Measurements from ENCODE around the gene HSPA8. TPM values are rescaled to one million over a fixed set of nuclear protein-coding genes. Genes with fewer than 3 reads are reported as not detected.

The HSPA8 gene
- total RNA-seq (2012; rRNA removed) = 4,053 and 4,346 TPM in 2 replicates
- 2,309 and 2,607 TPM in 2 replicates for polyA plus RNA-seq (2012; rRNA removed)
- polyA plus RNA-seq (2012; cell fraction: cytosol; rRNA removed) = 891 and 1,297 TPM in 2 replicates
- 378 and 1,026 TPM in 2 replicates for polyA plus RNA-seq (2012; cell fraction: nucleus; rRNA removed; ENCODE audit: low replicate concordance)
- Bru-seq, nascent RNA = percentile 99 among the genes with signal in this experiment
- percentile 100 among the genes with signal in this experiment for BruChase-seq, experiment 1, labeled RNA remaining after a 6-hour chase
- percentile 100 among the genes with signal in this experiment for BruChase-seq, experiment 2, labeled RNA remaining after a 2-hour chase
- long read RNA-seq, transcript HSPA8-201 (8 exons, 2,186 nt) = minor isoform, 22 of 2,211 reads
- long read RNA-seq, transcript HSPA8-222 (6 exons, 1,884 nt) = minor isoform, 12 of 2,211 reads
- long read RNA-seq, transcript HSPA8-224 (9 exons, 2,463 nt) = major isoform, 1,816 of 2,211 reads
- long read RNA-seq, transcript HSPA8-208 (3 exons, 740 nt) = minor isoform, 140 of 2,211 reads
- long read RNA-seq, partial matches to known transcripts = 60 of 2,211 reads
- long read RNA-seq, other reads (novel, unspliced or antisense) = 159 of 2,211 reads

DNA sequence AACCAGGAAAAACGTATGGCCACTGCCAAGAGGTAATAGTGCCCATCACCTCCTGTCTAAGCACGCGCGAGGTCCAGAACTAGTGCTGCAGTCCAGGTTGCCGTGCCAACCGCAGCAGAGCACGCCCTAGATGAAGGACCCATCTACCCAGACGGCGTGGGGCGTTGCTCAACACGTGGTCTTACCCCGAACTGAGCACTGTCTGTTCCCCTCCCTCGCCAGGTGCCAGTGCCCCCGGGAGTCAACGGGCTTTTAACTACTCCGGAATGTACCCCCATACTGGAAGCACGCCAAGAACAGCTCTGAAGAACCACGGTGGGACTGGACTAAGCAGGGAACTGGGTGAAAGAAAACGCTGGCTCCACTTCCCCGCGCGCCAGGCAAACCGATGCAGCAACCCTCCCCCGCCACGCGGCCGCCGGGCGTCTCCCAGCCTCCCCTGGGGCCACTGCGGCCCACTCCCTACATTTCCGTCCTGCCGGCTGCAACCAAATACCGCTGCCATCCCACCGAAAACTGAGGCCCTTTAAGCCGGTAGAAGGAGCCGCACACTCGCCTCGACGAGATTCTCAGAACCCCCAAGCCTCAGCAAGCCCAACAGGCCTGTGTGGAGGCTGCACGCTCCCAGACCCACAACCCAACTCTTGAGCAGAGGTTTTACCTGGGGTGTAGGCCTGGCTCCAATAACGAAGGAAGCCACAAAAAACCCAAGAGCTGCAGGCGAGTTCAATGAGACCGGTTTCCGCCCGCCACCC, at the start of gene HSPA8:
Gene HSPA8 (minus strand): TSS at position 734 of the 755 bp plus-strand sequence. CDS start 812 bp downstream, outside the sequence.
- Histone ChIP-seq H2AK9ac (replicated peaks; ENCODE audit: low read depth, low read length, poor library complexity) (peak within 1 kb of the TSS; percentile 100), H4K5ac (ENCODE audit: low read depth, low read length) (peak within 1 kb of the TSS; percentile 99), H3K4ac (ENCODE audit: low read depth, low read length) (peak within 1 kb of the TSS; percentile 100), H3K4me1 (ENCODE audit: control insufficient read depth, insufficient read depth, low read length) (peaks cover 5% of the 10 kb centered on the region), H4K91ac (ENCODE audit: insufficient read depth, low read depth, low read length) (peak within 1 kb of the TSS; percentile 100), H3K23ac (ENCODE audit: low read depth, low read length) (peak within 1 kb of the TSS; percentile 100), H3K18ac (ENCODE audit: low read depth, low read length) (peak within 1 kb of the TSS; percentile 91), H4K20me1 (ENCODE audit: insufficient read depth, low read length) (peaks cover 54% of the 10 kb centered on the region), H2BK120ac (ENCODE audit: low read depth, low read length) (peak within 1 kb of the TSS; percentile 92), H2AK5ac (ENCODE audit: low read depth, low read length) (peak within 1 kb of the TSS; percentile 97), H2BK20ac (ENCODE audit: low read depth, low read length) (peak within 1 kb of the TSS; percentile 66), H3K4me3 (ENCODE audit: insufficient read depth, low read depth, low read length) (peak within 1 kb of the TSS; percentile 86), H3K79me1 (ENCODE audit: low read depth in 1 of 2, low read length in 2 of 2) (peaks cover 28 to 62% of the 10 kb centered on the region in 2 experiments), H2AFZ (replicated peaks; ENCODE audit: low read length, poor library complexity) (peak within 1 kb of the TSS; percentile 98), H3K36me3 (ENCODE audit: control insufficient read depth, insufficient read depth, low read length) (peaks cover 39% of the 10 kb centered on the region), H4K8ac (ENCODE audit: low read depth in 2 of 2, low read length in 2 of 2) (peak within 1 kb of the TSS; percentile 96 to 100), H3K9me1 (ENCODE audit: insufficient read depth, low read length) (peaks cover 6% of the 10 kb centered on the region; the same call in 1 of the 2 replicates), H3K9me3 (ENCODE audit: control insufficient read depth, insufficient read depth, low read length) (no peaks in the 10 kb centered on the region), H3K9ac (ENCODE audit: low read depth, low read length) (peak within 1 kb of the TSS; percentile 99), H3K56ac (ENCODE audit: extremely low read depth, insufficient read depth, low read length) (peak within 1 kb of the TSS; percentile 100), H3K27me3 (ENCODE audit: control insufficient read depth, insufficient read depth, low read length) (no peaks in the 10 kb centered on the region), H3K4me2 (ENCODE audit: low read depth, low read length) (peak within 1 kb of the TSS; percentile 91), H2BK15ac (ENCODE audit: low read depth, low read length) (peak within 1 kb of the TSS; percentile 85), H3K27ac (ENCODE audit: insufficient read depth, low read length) (peak within 1 kb of the TSS; percentile 95), H2BK5ac (ENCODE audit: low read depth, low read length, poor library complexity, severe bottlenecking) (peak within 1 kb of the TSS; percentile 97), H3K14ac (replicated peaks; ENCODE audit: low read depth, low read length) (peak within 1 kb of the TSS; percentile 100)
- dilution Hi-C loops (cut with HindIII; ENCODE audit: low sequenced_read_pairs, unreplicated experiment) = no loop called here
- intact Hi-C loops (cut with micrococcal nuclease) = loop anchor here (2.0 kb wide), 1 partner anchor 185 kb away; no protein-coding TSS in a partner anchor
- in situ Hi-C loops (cut with MboI; ENCODE audit: low sequenced_read_pairs) = no loop called here
- ChIA-PET POLR2A (ENCODE audit: unreplicated experiment) (interaction anchor here (0.6 to 1.0 kb wide), 12 partner anchors 8 to 1440 kb away, joined by 3 to 12 read pairs (median 6); no protein-coding TSS in a partner anchor), CTCF (interaction anchor here (1.4 kb wide), 1 partner anchor 7 kb away, joined by 4 read pairs; no protein-coding TSS in a partner anchor)
- DNase-seq (peak; percentile 52), ATAC-seq (ENCODE audit: low read depth) (peak; percentile 1)
- 2% methylated on average over 20 of the region's 45 CpGs; no CpG with 5 or more reads in 1 of the 2 experiments for WGBS, 2 experiments (ENCODE audit: extremely low coverage in 2 of 2, insufficient read length in 1 of 2)
- no TSS peak for BruUV-seq (replicated peaks)
- TF ChIP-seq, protein P1, sequence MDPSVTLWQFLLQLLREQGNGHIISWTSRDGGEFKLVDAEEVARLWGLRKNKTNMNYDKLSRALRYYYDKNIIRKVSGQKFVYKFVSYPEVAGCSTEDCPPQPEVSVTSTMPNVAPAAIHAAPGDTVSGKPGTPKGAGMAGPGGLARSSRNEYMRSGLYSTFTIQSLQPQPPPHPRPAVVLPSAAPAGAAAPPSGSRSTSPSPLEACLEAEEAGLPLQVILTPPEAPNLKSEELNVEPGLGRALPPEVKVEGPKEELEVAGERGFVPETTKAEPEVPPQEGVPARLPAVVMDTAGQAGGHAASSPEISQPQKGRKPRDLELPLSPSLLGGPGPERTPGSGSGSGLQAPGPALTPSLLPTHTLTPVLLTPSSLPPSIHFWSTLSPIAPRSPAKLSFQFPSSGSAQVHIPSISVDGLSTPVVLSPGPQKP (IDR thresholded peaks at IDR 0.05; ENCODE audit: borderline replicate concordance, low read depth, low read length) = no peak
- TF ChIP-seq MAZ (IDR thresholded peaks at IDR 0.05; ENCODE audit: borderline replicate concordance, low read depth, low read length) (peak; percentile 26; the same call in 1 of the 2 replicates), SMC3 (IDR thresholded peaks at IDR 0.05; ENCODE audit: low read depth, low read length) (no peak), MAFK (IDR thresholded peaks at IDR 0.05; ENCODE audit: low read depth, low read length) (no peak), CHD1 (IDR thresholded peaks at IDR 0.05; ENCODE audit: low read depth, low read length) (no peak; the same call in 1 of the 2 replicates), BHLHE40 (IDR thresholded peaks at IDR 0.05; ENCODE audit: low read depth, low read length) (no peak; the same call in 1 of the 2 replicates), NFE2L2 (IDR thresholded peaks at IDR 0.05; ENCODE audit: low read depth, low read length) (no peak)
- TF ChIP-seq, protein P2, sequence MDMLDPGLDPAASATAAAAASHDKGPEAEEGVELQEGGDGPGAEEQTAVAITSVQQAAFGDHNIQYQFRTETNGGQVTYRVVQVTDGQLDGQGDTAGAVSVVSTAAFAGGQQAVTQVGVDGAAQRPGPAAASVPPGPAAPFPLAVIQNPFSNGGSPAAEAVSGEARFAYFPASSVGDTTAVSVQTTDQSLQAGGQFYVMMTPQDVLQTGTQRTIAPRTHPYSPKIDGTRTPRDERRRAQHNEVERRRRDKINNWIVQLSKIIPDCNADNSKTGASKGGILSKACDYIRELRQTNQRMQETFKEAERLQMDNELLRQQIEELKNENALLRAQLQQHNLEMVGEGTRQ (IDR thresholded peaks at IDR 0.05; ENCODE audit: low read depth, low read length) = 0 out of 2 replicates have a peak, but pooled peaks have one; percentile 23
- TF ChIP-seq, protein P3, sequence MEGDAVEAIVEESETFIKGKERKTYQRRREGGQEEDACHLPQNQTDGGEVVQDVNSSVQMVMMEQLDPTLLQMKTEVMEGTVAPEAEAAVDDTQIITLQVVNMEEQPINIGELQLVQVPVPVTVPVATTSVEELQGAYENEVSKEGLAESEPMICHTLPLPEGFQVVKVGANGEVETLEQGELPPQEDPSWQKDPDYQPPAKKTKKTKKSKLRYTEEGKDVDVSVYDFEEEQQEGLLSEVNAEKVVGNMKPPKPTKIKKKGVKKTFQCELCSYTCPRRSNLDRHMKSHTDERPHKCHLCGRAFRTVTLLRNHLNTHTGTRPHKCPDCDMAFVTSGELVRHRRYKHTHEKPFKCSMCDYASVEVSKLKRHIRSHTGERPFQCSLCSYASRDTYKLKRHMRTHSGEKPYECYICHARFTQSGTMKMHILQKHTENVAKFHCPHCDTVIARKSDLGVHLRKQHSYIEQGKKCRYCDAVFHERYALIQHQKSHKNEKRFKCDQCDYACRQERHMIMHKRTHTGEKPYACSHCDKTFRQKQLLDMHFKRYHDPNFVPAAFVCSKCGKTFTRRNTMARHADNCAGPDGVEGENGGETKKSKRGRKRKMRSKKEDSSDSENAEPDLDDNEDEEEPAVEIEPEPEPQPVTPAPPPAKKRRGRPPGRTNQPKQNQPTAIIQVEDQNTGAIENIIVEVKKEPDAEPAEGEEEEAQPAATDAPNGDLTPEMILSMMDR (conservative IDR thresholded peaks at IDR 0.05; ENCODE audit: low read depth, low read length) = no peak
